GM12892 (cell line): ENCODE data around the gene BMPR1A.

ENCODE experiments used
- POLR2A ChIP-seq: IDR thresholded peaks from 2 replicates; pipeline ENCODE4 v1.6.1; 2011; ENCODE audit warnings: low read depth, low read length, control low read depth
- POLR2AphosphoS5 ChIP-seq: IDR thresholded peaks from 2 replicates; pipeline ENCODE4 v1.6.1; 2011; ENCODE audit warnings: low read depth, low read length, control low read depth
- TAF1 ChIP-seq: IDR thresholded peaks from 2 replicates; pipeline ENCODE4 v1.6.1; 2011; ENCODE audit warnings: low read depth, mild to moderate bottlenecking, control low read depth, low read length, borderline replicate concordance

DNA sequence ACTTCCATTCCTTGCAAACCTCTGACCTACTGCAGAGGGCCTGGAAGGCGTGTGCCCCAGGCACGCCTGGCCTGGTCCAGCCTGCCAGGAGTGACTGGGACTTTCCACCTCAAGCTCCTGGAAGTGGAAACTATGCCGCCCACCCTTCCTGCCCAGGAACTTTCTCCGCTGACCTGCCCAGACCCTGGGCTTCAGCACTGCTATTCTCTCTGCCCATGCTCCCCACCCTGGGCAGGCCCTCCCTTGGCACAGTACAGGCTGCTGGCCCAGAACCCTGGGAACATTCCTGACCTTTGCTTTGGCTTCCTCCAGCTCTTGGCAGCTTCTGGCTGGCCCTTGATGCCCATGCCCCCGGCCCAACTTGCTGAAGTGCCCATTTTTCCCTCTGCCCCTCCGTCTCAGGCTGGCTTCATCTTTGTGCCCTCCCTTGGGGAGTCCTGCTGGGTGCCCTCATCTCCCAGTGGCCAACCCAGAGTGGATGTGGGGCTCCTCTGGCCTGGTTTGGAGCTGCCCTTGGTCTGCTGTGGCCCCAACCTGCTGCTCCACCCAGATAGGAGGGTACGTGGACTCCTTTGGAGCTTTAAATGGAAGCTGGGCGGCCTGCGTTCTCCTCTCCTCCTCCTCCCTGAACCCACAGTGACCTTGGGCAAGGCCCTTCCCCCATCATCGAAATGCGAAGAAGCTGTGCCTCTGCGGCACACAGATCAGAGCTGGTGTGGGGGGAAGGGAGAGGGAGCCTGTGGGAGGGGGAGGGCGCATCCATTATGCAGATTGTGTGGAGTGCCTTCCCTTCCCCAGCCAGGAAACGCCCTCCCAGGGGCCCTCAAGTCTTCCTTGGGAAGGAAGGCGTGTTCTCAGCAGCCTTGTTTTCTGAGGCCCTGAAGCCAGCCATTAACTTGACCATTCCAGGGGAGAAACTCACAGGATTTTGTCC lies 197.6 kb downstream of the BMPR1A start:
- TF ChIP-seq POLR2AphosphoS5 (no peak), TAF1 (no peak), POLR2A (no peak)
